HCT116 (cell line): ENCODE data around the gene TNFRSF9. TPM values are rescaled to one million over a fixed set of nuclear protein-coding genes. Genes with fewer than 3 reads are reported as not detected.
"Not testable (repeated sequence)": the region's sequence is repeated elsewhere in the genome, so short reads cannot be mapped to it uniquely, and the experiment has no call there.

Experiments used
- ATAC-seq: fragments of 200-7000 bp; cut with Tn5 transposase; 2 replicates; pipeline ENCODE4 v1.9.1; 2020; ENCODE audit warnings: mild to moderate bottlenecking, moderate library complexity
- BruUV-seq: library from RNA; stranded (reverse); fragments of 400-500 nt; replicated peaks from 2 replicates; lab custom pipeline; 2021; lab: Mats Ljungman, UMichigan
- CTCF ChIA-PET: fragments of 300-600 bp; sonication (Branson Sonifier 250); formaldehyde crosslinking; loops from one replicate; lab custom pipeline; 2021; ENCODE audit warnings: antibody characterized with exemption; lab: Charles Lee
- POLR2A ChIA-PET: fragments of 300-600, 350-600 bp; sonication (Branson Sonifier 250); formaldehyde crosslinking; loops from one replicate; lab custom pipeline; 2021; ENCODE audit warnings: antibody characterized with exemption; lab: Charles Lee
- RAD21 ChIA-PET, 2 experiments: fragments of 300-600 bp; sonication (Branson Sonifier 250); formaldehyde crosslinking; loops; one replicate each; lab custom pipeline; 2023; ENCODE audit warnings: low total read pairs in 2 of 2; ENCODE audit not compliant: uncharacterized antibody in 2 of 2, unreplicated experiment in 2 of 2, low non-redundant PET in 1 of 2; lab: Charles Lee
- DNase-seq: peaks from one replicate; pipeline ENCODE4 v3.0.0-alpha.2; 2010; ENCODE audit warnings: low read depth, low spot score
- H2AFZ ChIP-seq: fragments of 200-600 bp; shearing (Covaris generic), sonication (generic); 2 replicates; pipeline ENCODE4 v1.6.1; 2017; ENCODE audit warnings: low read depth, mixed run types, mixed read lengths, antibody characterized with exemption, low read length; ENCODE audit not compliant: poor library complexity, severe bottlenecking
- H3K27ac ChIP-seq: 2 replicates; pipeline ENCODE4 v1.5.1; 2012; ENCODE audit warnings: low read depth, low read length
- H3K27me3 ChIP-seq: fragments of 200-600 bp; sonication (generic); 2 replicates; pipeline ENCODE4 v1.6.1; 2016; ENCODE audit warnings: mixed run types, low read length, mixed read lengths; ENCODE audit not compliant: insufficient read depth
- H3K36me3 ChIP-seq, 2 experiments: fragments of 200-500 bp in 1 of 2; fragments of 200-600 bp in 1 of 2; sonication (Bioruptor generic) in 1 of 2; sonication (generic) in 1 of 2; 2 replicates each; pipeline versions ENCODE4 v1.5.1 to v1.6.1; 2014 to 2016; ENCODE audit warnings: low read length in 2 of 2, inconsistent platforms in 1 of 2, mixed read lengths in 1 of 2, mixed run types in 1 of 2; ENCODE audit not compliant: insufficient read depth in 2 of 2, control insufficient read depth in 1 of 2
- H3K4me1 ChIP-seq, 2 experiments: fragments of 200-600 bp in 1 of 2; sonication (generic) in 1 of 2; 2 replicates each; pipeline versions ENCODE4 v1.5.1 to v1.6.1; 2012 to 2017; ENCODE audit warnings: low read length in 2 of 2, inconsistent platforms in 1 of 2, mild to moderate bottlenecking in 1 of 2, mixed read lengths in 1 of 2, mixed run types in 1 of 2, moderate library complexity in 1 of 2; ENCODE audit not compliant: insufficient read depth in 2 of 2, control insufficient read depth in 1 of 2
- H3K4me2 ChIP-seq: fragments of 200-600 bp; sonication (generic); 2 replicates; pipeline ENCODE4 v1.6.1; 2017; ENCODE audit warnings: mixed run types, low read length, mixed read lengths
- H3K4me3 ChIP-seq, 2 experiments: fragments of 200-600 bp in 1 of 2; sonication (generic) in 1 of 2; replicated peaks in 1 of 2; 2 replicates each; pipeline ENCODE4 v1.5.1; 2011 to 2016; ENCODE audit warnings: low read length in 2 of 2, control low read depth in 1 of 2, low read depth in 1 of 2, mild to moderate bottlenecking in 1 of 2, mixed read lengths in 1 of 2, mixed run types in 1 of 2
- H3K79me2 ChIP-seq: fragments of 200-600 bp; sonication (generic); 2 replicates; pipeline ENCODE4 v1.6.1; 2017; ENCODE audit warnings: mild to moderate bottlenecking, mixed run types, low read length, moderate library complexity, mixed read lengths; ENCODE audit not compliant: insufficient read depth
- H3K9ac ChIP-seq: fragments of 200-600 bp; sonication (generic); 2 replicates; pipeline ENCODE4 v1.6.1; 2016; ENCODE audit warnings: low read length, mixed read lengths
- H3K9me2 ChIP-seq: fragments of 200-600 bp; sonication (generic), shearing (Covaris generic); 2 replicates; pipeline ENCODE4 v1.6.1; 2017; ENCODE audit warnings: mixed run types, mild to moderate bottlenecking, moderate library complexity; ENCODE audit not compliant: insufficient read depth
- H3K9me3 ChIP-seq, 2 experiments: fragments of 200-500 bp in 1 of 2; fragments of 200-600 bp in 1 of 2; sonication (Bioruptor generic) in 1 of 2; sonication (generic) in 1 of 2; 2 replicates each; pipeline ENCODE4 v1.6.1; 2014 to 2017; ENCODE audit warnings: low read length in 2 of 2, mixed read lengths in 2 of 2, inconsistent platforms in 1 of 2, low read depth in 1 of 2, mild to moderate bottlenecking in 1 of 2, mixed run types in 1 of 2, moderate library complexity in 1 of 2; ENCODE audit not compliant: control insufficient read depth in 1 of 2, insufficient read depth in 1 of 2
- H4K20me1 ChIP-seq: fragments of 200-600 bp; sonication (generic), shearing (Covaris generic); 2 replicates; pipeline ENCODE4 v1.6.1; 2017; ENCODE audit warnings: mixed run types, mild to moderate bottlenecking, moderate library complexity; ENCODE audit not compliant: insufficient read depth
- intact Hi-C: fragments of 100-400 bp; cut with micrococcal nuclease; formaldehyde crosslinking; loops from 2 replicates; pipeline ENCODE4 v1.10.0; 2022
- total RNA-seq: library from RNA; stranded (reverse); gene quantifications from one replicate; pipeline ENCODE4 v1.2.1, GENCODE V29; 2021; ENCODE audit not compliant: unreplicated experiment
- TF ChIP-seq, protein P1 (sequence below): IDR thresholded peaks from 2 replicates; pipeline ENCODE4 v1.6.1; 2012
- TF ChIP-seq, protein P2 (sequence below): IDR thresholded peaks from 2 replicates; pipeline ENCODE4 v1.6.1; 2011; ENCODE audit warnings: mild to moderate bottlenecking, low read length, moderate library complexity; ENCODE audit not compliant: insufficient replicate concordance; ENCODE audit errors: extremely low read depth
- TF ChIP-seq, protein P3 (sequence below): IDR thresholded peaks from 2 replicates; pipeline ENCODE4 v1.6.1; 2012

The TNFRSF9 gene
- total RNA-seq, 1 experiment from 2014 or later: 0.20 TPM

DNA sequence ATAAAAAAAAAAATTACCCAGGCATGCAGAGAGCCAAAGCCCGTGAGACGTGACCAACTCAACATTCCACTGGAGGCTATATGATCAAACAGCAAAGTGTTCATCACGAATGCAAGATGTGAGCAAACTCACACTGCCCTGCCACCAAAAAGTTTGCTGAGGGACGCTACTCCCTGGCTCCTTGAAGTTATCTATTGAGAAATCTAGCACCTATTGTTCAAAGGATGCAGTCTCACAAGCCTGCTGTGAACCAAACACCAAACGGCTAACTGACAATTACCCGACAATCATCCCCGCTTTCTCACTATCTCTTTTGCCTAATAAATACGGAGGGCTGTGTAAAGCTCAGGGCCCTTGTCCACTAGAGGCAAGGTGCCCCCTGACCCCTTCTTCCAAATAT is 13.6 kb downstream of the TNFRSF9 start:
- H3K9ac ChIP-seq, DNase-seq, H3K9me3 ChIP-seq, BruUV-seq, H3K4me3 ChIP-seq, H3K79me2 ChIP-seq, POLR2A ChIA-PET, H3K27me3 ChIP-seq, H3K4me2 ChIP-seq, ATAC-seq, H2AFZ ChIP-seq, H3K27ac ChIP-seq, RAD21 ChIA-PET, H3K4me1 ChIP-seq, H3K9me2 ChIP-seq, H4K20me1 ChIP-seq, CTCF ChIA-PET, intact Hi-C loops, H3K36me3 ChIP-seq: not testable (repeated sequence)

DNA sequence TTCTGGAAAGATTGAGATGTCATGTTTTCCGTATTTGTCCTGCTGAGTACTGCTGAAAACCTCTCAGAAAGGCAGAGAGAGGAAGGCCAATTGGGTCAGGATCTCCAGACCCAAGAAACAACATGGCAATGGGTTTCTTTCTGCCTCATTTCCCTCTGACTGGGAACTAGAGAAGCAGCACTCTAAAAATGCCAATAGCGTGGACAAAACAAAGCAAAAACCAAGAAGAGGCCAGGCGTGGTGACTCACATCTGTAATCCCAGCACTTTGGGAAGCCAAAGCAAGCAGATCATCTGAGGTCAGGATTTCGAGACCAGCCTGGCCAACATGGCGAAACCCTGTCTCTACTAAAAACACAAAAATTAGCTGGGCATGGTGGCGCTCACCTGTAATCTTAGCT is 18.3 kb downstream of the TNFRSF9 start:
- POLR2A ChIA-PET: no interaction called here
- intact Hi-C loops: no loop called here
- no peaks in the 10 kb centered on the region for H3K9me2 ChIP-seq
- H3K27me3 ChIP-seq: no peaks in the 10 kb centered on the region
- H3K9ac ChIP-seq: no peak overlapping the region
- DNase-seq: no peak
- H3K4me1 ChIP-seq: peaks cover 0 to 7% of the 10 kb centered on the region in 2 experiments; a peak in 2 of 4 replicates
- RAD21 ChIA-PET: no interaction called here
- H3K4me2 ChIP-seq: no peak overlapping the region
- H4K20me1 ChIP-seq: no peaks in the 10 kb centered on the region
- H3K79me2 ChIP-seq: no peaks in the 10 kb centered on the region
- no TSS peak for BruUV-seq
- CTCF ChIA-PET: interaction anchor here (1.0 kb wide), 1 partner anchor 114 kb away, joined by 6 read pairs; no protein-coding TSS in a partner anchor
- H3K36me3 ChIP-seq: no peaks in the 10 kb centered on the region
- H2AFZ ChIP-seq: no peak overlapping the region
- no peaks in the 10 kb centered on the region for H3K9me3 ChIP-seq
- TF ChIP-seq, protein P1, sequence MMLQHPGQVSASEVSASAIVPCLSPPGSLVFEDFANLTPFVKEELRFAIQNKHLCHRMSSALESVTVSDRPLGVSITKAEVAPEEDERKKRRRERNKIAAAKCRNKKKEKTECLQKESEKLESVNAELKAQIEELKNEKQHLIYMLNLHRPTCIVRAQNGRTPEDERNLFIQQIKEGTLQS: no peak
- TF ChIP-seq, all 23 proteins: peak for 0
- Histone ChIP-seq H3K4me3 (no peak overlapping the region), H3K27ac (no peak overlapping the region)
- ATAC-seq: no peak

DNA sequence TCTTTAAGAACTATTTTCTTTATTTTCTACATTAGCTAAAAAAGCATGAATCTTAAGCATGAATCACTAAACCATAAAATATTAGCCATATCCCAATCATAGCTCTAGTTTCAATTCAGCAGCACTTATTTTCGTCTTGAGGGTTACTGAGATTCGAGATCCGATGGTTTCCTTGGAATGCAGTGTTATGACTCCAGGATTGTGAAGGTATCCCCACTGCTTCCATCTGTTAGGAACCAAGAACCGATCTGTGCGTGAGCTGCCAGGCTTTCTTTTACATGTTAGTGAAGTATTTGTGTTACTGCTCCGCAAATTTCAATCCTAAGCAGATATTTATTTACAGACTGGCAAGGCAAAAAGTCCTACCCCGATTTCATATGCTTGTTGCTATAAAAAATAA is 18.8 kb downstream of the TNFRSF9 start:
- POLR2A ChIA-PET: interaction anchor here (1.2 kb wide), 1 partner anchor 40 kb away, joined by 4 read pairs; the partner anchor contains the start of gene PARK7
- ATAC-seq: no peak
- no peak overlapping the region for H3K9ac ChIP-seq

More for the DNA sequence above, 18.8 kb downstream of the TNFRSF9 start:
- Histone ChIP-seq H3K4me2 (no peak overlapping the region), H3K36me3 (no peaks in the 10 kb centered on the region), H3K9me3 (no peaks in the 10 kb centered on the region), H3K4me1 (peaks cover 0 to 7% of the 10 kb centered on the region in 2 experiments; a peak in 2 of 4 replicates), H3K4me3 (no peak overlapping the region), H3K27me3 (no peaks in the 10 kb centered on the region), H3K79me2 (no peaks in the 10 kb centered on the region), H2AFZ (no peak overlapping the region), H3K27ac (no peak overlapping the region), H4K20me1 (no peaks in the 10 kb centered on the region), H3K9me2 (no peaks in the 10 kb centered on the region)
- ChIA-PET RAD21 (no interaction called here), CTCF (no interaction called here)
- DNase-seq: no peak
- intact Hi-C loops: no loop called here
- no TSS peak for BruUV-seq
- TF ChIP-seq, protein P2, sequence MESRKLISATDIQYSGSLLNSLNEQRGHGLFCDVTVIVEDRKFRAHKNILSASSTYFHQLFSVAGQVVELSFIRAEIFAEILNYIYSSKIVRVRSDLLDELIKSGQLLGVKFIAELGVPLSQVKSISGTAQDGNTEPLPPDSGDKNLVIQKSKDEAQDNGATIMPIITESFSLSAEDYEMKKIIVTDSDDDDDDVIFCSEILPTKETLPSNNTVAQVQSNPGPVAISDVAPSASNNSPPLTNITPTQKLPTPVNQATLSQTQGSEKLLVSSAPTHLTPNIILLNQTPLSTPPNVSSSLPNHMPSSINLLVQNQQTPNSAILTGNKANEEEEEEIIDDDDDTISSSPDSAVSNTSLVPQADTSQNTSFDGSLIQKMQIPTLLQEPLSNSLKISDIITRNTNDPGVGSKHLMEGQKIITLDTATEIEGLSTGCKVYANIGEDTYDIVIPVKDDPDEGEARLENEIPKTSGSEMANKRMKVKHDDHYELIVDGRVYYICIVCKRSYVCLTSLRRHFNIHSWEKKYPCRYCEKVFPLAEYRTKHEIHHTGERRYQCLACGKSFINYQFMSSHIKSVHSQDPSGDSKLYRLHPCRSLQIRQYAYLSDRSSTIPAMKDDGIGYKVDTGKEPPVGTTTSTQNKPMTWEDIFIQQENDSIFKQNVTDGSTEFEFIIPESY: no peak
- TF ChIP-seq, protein P3, sequence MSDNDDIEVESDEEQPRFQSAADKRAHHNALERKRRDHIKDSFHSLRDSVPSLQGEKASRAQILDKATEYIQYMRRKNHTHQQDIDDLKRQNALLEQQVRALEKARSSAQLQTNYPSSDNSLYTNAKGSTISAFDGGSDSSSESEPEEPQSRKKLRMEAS: no peak
